M059J (cell line): Measurements from ENCODE around the gene NUBPL. TPM values are rescaled to one million over a fixed set of nuclear protein-coding genes. Genes with fewer than 3 reads are reported as not detected.
"Not testable (repeated sequence)": the region's sequence is repeated elsewhere in the genome, so short reads cannot be mapped to it uniquely, and the experiment has no call there.

Source experiments
- DNase-seq: peaks from one replicate; pipeline ENCODE4 v3.0.0-alpha.2; 2012; ENCODE audit warnings: low read depth
- total RNA-seq: library from RNA; depleted of rRNA; stranded (reverse); fragments of >200 nt; shearing (Covaris generic); gene quantifications from 2 replicates; pipeline ENCODE4 v1.2.3, GENCODE V29; 2014

Gene NUBPL
- total RNA-seq, 1 experiment from 2014 or later, result 11.8 TPM

DNA sequence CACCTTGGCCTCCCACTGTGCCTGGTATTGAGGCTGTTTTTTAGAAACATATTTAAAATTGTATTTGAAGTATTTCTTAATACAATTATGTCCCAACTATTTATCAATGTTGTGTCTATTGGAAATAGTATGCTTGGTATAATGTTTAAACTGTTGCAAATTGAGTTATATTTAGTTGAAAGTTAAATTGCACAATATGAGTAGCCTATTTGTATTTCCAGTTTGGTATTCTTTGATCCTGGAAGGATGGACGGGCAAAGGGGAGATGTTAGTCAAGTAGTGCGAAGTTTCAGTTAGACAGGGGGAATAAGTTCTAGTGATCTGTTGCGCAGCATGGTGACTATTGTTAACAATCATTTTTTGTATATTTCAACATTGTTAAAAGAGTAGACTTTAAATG, 111.5 kb downstream of the NUBPL start:
- DNase-seq, result no peak

DNA sequence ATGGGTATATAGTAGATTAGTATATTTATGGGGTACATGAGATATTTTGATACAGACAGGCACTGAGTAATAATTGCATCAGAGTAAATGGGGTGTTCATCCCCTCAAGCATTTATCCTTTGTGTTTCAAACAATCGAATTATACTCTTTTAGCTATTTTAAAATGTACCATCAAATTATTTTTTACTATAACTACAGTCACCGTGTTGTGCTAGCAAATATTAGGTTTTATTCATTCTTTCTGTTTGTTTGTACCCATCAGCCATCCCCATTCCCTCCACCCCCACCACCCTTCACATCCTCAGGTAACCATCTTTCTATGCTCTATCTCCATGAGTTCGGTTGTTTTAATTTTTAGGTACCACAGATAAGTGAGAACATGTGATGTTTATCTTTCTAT, 115.8 kb downstream of the NUBPL start:
- DNase-seq, result no peak

DNA sequence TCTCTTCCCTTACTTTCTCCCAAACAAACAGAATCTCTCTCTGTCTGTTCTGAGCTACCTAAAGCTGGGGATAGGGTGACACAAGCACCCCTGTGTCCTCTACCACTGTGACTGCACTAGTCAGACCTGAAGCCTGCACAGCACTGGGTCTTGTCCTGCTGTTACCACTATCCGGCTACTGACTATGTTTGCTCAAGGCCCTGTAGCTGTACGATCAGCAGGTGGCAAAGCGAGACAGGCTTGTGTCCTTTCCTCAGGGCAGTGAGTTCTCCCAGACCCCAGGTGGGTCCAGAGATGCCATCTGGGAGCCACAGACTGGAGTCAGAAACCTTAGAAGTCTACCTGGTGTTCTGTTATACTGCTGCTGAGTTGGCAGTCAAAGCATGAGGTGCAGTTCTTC, 116.4 kb downstream of the NUBPL start:
- no peak for DNase-seq

DNA sequence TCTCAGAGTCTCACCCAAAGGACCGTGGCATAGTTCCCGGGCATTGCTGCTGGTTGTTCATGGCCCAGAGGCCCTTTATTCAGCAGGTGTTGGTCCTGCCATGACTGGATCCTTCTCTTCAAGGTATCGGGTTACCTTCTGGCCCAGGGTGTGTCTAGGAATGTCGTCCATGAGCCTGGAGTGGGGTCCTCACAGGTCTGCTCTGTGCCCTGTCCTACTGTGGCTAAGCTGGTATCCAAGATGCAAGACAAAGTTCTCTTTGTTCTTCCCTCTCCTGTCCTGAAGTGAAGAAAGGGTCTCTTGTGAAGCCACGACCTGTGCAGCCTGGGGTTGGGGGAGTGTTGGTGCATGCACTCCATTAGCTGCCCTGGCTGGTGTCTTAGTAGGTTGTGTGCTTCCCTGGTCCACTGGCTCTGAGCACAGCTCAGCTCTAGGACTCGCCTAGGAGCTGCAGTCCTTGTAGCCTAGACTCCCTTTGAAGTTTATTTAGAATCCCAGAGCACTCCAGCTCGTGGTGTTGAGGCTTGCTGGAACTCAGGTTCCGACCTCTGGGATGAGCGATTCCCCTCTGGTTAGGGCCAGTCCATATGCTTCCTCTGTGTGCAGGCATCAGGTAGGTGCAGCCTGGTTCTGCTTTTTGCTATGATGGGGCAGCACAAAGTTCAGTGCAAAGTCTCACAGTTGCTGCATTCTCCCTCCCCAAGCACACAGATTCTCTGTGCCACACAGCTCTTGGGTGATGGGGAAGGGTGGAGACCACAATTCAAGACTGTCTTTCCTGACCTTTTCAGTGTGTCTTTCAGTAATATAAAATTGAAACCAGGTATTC, 117.4 kb downstream of the NUBPL start:
- no peak for DNase-seq

DNA sequence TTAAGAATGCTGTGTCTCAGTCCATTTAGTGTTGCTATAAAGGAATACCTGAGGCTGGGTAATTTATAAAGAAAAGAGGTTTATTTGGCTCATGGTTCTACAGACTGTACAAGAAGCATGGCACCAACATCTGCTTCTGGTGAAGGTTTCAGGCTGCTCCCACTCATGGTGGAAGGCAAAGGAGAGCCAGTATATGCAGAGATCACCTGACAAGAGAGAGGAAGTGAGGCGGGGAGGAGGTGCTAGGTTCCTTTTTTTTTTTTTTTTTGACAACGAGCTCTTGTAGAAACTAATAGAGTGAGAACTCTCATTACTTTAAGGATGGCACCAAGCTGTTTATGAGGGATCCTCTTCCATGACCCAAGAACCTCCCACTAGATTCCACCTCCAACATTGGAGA, 121.6 kb downstream of the NUBPL start:
- no peak for DNase-seq

DNA sequence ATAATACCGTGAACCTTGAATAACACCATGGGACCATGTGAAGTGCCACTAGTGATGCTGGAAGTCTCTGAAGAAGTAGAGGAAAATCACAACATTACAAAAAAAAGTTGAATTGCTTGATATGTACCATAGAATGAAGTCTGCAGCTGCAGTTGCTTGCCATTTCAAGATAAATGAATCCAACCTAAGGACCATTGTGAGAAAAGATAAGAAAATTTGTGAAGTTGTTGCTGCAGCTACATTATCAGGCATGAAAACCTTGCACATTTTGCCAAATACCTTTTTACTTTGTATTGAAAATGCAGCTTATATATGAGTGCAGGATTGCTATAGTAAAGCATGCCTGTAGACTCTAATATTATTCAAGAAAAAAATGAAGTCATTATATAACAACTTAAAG, 126.5 kb downstream of the NUBPL start:
- DNase-seq, result no peak

DNA sequence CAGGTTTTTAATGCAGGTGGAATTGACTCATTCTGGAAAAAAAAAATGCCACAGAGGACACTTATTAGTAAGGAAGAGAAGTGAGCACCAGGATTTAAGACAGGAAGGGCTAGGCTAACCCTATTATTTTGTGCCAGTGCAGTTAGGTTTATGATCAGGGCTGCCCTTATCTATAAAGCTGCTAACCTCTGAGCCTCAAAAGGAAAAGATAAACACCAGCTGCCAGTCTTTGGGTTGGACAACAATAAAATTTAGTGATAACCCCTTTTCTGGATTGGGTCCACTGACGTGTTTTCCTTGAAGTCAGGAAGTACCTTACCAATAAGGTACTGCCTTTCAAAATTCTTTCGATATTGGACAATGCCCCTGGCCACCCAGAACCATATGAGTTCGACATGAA, 128.9 kb downstream of the NUBPL start:
- no peak for DNase-seq

DNA sequence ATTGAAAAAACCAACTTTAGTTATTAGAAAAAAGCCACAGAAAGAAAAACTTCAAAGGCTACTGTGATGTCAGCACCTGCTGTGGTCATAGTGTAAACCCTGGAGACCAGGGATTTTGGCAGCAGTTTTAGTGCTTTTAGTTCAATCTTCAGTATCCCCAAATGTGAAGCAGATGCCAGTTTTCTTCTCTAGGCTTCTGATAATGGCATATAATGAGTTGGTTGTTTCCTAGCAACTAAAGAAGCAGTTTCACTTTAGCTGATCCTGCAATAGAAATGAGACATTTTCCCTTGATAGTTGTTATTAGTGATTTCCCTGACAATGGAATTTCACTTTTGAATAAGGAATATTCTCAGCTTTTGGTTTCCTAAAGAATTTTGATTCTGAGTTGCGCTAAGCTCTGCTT, 131.2 kb downstream of the NUBPL start:
- DNase-seq, result peak; percentile 15

DNA sequence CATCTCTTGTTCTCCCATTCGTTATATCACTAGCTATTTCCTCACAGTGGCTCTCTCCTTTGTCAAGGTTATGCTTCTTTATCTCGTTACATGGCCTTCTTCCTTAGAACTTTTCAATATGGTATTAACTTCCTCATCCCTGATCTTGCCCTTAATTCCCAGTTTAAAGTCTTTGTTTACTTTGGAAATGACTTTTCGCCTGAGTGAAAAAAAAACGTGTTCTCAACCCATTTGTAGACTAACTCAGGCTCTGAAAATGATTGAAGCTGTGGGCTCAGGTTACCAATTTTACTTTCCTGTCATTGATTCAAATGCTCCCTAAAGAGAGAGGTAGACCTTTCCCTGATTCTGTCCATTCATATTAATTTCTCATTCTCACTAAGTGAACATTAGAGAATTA, 135.2 kb downstream of the NUBPL start:
- no peak for DNase-seq

DNA sequence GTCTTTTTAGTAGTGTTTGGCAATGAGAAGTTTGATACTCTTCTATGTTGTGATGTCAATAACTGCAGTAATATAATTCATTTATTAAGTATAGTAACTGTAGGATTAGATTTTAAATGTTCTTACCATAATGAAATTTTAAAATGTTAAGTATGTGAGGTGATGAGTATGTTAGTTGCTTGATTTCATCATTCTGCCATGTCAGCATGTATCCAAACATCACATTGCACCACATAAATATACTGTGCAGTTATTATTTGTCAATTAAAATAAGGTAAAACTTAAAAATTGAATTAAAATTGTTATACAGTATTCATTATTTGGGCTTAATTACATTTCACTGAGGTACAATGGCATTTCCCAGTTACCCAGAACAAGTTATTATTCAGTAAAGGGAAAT, 138.6 kb downstream of the NUBPL start:
- DNase-seq, result no peak

DNA sequence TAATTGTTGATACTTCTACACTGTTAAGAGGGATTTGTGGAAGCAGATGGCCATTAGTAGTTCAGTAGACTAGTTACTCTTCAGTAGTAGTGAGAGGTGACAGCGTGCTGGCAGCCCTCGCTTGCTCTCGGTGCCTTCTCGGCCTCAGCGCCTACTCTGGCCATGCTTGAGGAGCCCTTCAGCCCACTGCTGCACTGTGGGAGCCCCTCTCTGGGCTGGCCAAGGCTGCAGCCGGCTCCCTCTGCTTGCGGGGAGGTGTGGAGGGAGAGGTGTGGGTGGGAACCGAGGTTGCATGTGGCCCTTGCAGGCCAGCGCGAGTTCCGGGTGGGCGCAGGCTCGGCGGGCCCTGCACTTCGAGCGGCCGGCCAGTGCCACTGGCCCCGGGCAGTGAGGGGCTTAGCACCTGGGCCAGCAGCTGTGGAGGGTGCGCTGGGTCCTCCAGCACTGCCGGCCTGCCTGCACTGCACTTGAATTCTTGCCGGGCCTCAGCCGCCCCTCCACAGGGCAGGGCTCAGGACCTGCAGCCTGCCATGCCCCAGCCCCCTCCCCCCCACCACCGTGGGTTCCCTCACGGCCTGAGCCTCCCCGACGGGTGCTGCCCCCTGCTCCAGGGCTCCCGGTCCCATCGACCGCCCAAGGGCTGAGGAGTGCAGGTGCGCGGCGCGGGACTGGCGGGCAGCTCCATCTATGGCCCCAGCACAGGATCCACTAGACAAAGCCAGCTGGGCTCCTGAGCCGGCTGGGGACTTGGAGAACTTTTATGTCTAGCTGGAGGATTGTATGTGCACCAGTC, 139.3 kb downstream of the NUBPL start:
- DNase-seq, result no peak

DNA sequence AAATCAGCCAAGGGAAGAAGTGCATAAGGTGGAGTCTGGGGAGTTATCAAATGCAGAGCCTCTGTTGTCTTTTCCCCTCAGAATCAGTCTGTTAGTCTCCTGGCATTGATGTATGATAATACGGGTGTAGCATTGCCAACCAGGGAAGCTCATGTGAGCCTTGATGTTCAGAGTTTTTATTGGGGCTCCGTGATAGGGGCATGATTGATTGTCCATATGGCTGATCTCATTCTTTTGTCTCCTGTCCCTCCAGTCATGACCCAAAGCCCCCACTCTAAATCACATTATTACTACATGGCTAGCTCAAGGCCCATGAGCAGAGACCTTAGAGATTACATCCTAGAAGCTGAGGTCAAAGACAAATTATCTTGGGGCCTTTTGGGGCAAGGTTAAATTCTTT, 140.9 kb downstream of the NUBPL start:
- no peak for DNase-seq

DNA sequence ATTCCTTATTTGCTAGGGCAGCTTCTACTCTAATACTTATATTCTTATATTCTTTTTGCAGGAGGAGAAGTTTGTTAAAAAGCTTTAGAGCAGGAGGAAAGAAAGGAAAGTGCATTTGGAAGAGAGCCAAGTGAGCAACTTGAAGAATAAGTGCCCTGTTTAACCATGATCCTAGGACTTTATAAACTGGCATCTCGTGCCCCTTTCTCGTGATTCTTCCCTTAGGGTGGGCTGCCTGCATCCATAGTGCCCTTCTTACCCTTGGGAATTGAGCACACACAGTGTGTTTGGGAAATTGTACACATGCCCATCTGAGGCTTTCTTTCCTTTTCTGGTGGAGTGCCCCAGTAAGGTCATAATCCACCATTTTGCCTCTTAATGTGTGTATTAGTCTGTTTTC, 141.9 kb downstream of the NUBPL start:
- no peak for DNase-seq

DNA sequence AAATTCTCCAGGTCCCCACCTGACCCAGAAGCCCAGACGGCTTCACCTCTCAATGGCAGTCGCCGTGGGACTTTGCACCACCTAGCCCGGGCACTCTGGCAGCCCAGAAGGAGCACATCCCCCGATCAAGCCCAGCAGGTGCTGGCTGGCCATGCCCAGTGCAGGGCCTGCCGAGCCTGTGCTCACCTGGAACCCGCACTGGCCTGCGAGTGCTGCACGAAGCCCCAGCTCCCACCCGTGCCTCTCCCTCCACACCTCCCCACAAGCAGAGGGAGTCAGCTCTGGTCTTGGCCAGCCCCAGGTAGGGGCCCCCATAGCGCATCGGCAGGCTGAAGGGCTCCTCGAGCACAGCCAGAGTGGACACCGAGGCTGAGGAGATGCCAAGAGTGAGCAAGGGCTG, 144.5 kb downstream of the NUBPL start:
- DNase-seq, result no peak

DNA sequence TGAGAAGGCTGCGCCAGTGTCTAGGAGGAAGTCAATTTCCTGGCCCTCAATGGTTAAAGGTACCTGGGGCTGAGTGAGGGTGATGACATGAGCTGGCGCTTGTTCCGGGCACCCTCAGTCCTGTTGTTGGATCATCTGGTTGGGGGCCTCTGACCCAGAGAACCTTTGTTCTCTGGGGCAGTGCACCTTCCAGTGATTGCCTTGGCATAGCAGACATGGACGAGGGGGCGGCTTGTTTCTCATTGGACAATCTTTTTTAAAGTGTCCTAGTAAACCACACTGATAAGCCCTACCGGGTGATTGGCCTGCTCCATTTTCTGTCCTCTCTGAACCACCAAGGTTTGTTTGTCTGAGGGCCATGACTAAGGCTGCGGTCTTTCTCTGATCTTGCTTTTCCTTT, 147.5 kb downstream of the NUBPL start:
- not testable (repeated sequence) for DNase-seq

DNA sequence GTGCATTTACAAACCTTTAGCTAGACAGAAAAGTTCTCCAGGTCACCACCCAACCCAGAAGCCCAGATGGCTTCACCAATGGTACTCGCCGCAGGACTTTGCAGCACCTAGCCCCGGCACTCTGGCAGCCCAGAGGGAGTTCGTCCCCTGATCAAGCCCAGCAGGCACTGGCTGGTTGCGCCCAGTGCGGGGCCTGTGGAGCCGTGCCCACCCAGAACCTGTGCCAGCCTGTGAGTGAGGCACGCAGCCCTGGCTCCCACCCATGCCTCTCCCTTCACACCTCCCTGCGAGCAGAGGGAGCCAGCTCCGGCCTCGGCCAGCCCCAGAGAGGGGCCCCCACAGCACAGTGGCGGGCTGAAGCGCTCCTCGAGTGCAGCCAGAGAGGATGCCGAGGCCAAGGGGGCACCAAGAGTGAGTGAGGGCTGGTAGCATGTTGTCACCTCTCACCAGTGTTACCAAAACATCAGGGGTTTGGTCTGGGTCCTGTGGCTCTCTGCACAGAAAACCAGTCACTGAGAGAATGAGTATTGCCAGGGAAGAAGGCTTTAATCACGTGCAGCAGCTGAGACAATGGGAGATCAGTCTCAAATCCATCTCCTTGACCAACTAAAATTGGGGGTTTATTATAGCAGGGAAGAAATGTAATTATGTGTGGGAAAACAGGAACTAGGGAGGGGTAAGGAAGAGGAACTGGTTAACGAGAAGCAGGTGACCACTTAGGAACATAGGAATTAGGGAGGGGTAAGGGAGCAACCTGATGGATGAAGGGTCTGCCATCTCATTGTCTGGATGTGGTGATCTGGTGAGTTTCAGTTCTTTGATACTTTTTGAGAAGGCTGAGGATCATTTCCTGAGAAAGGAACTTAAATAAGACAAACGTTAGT, 151.3 kb downstream of the NUBPL start:
- DNase-seq, result no peak

DNA sequence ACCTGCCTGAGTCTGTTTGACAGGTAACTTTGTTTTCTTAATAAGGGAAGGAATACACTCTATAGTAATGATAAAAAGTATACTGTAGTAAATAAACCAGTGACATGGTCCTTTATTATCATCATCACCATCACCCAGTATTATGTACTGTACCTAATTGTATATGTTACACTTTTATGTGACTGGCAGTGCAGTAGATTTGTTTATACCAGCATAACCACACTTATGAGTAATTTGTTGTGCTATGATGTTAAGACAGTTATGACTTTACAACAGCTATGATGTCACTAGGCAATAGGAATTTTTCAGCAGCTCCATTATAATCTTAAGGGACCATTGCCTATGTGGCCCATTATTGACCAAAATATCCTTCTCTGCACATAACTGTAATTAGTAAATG, 155.0 kb downstream of the NUBPL start:
- peak; percentile 9 for DNase-seq

DNA sequence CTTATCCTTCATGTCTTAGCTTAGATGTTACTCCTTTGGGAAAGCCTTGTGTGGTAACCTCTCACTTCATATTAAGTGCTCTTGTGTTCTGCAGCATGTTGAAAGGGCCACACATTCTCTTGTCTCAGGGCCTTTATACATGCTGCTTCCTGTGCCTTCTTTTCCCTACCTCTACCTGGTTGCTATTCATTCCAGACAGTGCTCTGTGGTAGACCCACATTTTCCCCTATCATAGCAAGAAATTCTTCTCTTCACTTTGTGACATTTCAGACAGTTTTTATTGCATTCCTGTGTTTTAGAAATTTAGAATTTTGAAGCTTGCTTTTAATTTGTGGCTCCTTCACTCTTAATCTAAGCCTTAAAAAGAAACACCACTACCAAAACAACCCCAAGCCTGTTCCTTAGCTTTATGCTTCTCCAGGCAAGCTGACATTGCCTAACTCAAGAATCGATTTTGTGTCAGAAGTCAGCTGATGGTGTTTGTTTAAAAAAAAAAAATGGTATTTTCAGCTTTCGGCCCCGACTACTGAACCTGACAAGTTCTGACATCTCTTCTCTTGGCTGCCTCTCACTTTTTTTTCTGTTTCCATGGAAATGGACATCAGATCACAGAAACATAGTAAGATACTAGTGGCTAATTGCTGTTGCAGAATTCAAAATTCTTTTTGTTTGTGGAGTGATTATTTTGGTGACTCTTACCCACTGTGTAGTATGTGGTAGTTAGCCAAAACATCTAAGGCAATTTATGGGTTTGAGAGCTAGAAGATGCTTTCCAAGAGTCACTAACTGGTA, 156.3 kb downstream of the NUBPL start:
- no peak for DNase-seq

DNA sequence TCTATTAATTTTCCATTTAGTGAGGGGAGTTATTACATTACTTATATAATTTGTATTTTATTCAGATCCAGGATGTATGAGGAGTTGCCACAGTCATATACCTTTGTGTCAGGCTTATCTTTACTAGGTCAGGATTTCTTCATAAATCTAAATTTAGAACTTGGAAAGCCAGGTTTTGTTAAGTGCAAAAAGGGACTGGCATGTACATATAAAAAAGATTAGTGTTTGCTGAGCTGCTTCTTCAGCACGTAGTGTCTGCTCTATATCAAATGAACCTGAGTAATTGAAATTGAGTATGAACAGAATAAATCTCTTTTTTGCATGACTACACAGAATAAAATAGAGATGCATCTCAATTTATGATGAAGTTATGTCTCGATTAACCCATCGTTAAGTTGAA, 157.4 kb downstream of the NUBPL start:
- no peak for DNase-seq

DNA sequence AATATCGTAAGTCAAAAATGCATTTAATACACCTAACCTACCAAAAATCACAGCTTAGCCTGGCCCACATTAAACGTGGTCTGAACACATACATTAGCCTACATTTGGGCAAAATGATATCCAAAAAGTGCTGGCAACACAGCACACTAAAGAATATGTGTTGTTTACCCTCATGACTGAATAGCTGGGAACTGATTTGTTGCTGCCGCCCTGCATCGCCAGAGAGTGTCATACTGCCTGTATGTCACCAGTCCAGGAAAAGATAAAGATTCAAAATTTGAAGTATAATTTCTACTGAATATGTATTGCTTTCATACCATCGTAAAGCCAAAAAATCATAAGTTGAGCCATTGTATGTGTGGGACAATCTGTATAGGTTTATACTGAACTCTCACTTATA, 157.8 kb downstream of the NUBPL start:
- DNase-seq, result no peak

DNA sequence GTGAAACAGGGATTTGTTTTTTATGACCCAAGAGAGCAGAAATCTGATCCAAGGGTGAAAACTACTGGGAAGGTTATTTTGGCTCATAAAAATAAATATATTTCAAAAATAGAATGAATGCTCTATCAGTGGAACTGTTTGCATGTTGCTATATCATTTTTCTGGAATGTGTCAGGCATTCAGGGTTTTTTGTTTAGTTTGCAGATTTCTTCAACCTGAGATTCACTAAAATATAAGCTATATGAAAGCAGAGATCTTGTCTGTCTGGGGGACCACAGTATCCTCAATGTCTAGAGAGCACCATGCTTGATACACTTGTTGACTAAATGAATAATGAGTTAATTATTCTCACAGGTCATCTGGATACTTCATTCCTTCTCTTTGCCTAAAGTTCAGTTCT, 165.1 kb downstream of the NUBPL start:
- DNase-seq, result no peak
